HepG2 (cell line): ENCODE results near the gene RAB33A. TPM values are rescaled to one million over a fixed set of nuclear protein-coding genes. Genes with fewer than 3 reads are reported as not detected.

Experiments
- AGO1 ChIP-seq: fragments of 200-400 bp; formaldehyde crosslinking; IDR thresholded peaks from 2 replicates; pipeline ENCODE4 v1.6.1; 2017; ENCODE audit warnings: mild to moderate bottlenecking, low read depth, low read length, moderate library complexity; ENCODE audit not compliant: poor library complexity, severe bottlenecking
- HNRNPLL ChIP-seq: fragments of 200-400 bp; formaldehyde crosslinking; IDR thresholded peaks from 2 replicates; pipeline ENCODE4 v1.6.1; 2017; ENCODE audit warnings: mild to moderate bottlenecking, low read depth, low read length; ENCODE audit not compliant: poor library complexity, severe bottlenecking
- KAT8 ChIP-seq: IDR thresholded peaks from 2 replicates; pipeline ENCODE4 v1.6.1; 2016; ENCODE audit warnings: missing genetic modification reagents, missing compliant biosample characterization
- KMT2B ChIP-seq: IDR thresholded peaks from 2 replicates; pipeline ENCODE4 v1.6.1; 2016; ENCODE audit warnings: missing genetic modification reagents, missing compliant biosample characterization
- RARA ChIP-seq: IDR thresholded peaks from 2 replicates; pipeline ENCODE4 v1.6.1; 2016; ENCODE audit warnings: missing genetic modification reagents, missing compliant biosample characterization
- SIX1 ChIP-seq: sonication (generic); formaldehyde crosslinking; IDR thresholded peaks from 2 replicates; pipeline ENCODE4 v1.4.0; 2020; ENCODE audit warnings: missing genetic modification reagents, borderline replicate concordance
- SMYD3 ChIP-seq: sonication (generic); formaldehyde crosslinking; IDR thresholded peaks from 2 replicates; pipeline ENCODE4 v1.8.1; 2023; ENCODE audit warnings: mild to moderate bottlenecking, missing genetic modification reagents
- TARDBP ChIP-seq: sonication (generic); formaldehyde crosslinking; IDR thresholded peaks from 2 replicates; pipeline ENCODE4 v1.8.0; 2022; ENCODE audit warnings: mild to moderate bottlenecking, missing genetic modification reagents
- TBX3 ChIP-seq: fragments of 450-650 bp; IDR thresholded peaks from 2 replicates; pipeline ENCODE4 v1.6.1; 2017; ENCODE audit warnings: antibody characterized with exemption, mild to moderate bottlenecking, inconsistent platforms, borderline replicate concordance
- TMF1 ChIP-seq: sonication (generic); formaldehyde crosslinking; IDR thresholded peaks from 2 replicates; pipeline ENCODE4 v1.8.1; 2022; ENCODE audit warnings: low read depth, missing genetic modification reagents
- YEATS2 ChIP-seq: sonication (generic); formaldehyde crosslinking; IDR thresholded peaks from 2 replicates; pipeline ENCODE4 v1.4.0; 2020; ENCODE audit warnings: missing genetic modification reagents, borderline replicate concordance
- ZC3H13 ChIP-seq: sonication (generic); formaldehyde crosslinking; IDR thresholded peaks from 2 replicates; pipeline ENCODE4 v1.8.1; 2023; ENCODE audit warnings: mild to moderate bottlenecking, missing genetic modification reagents, moderate library complexity
- ZNF235 ChIP-seq: sonication (generic); formaldehyde crosslinking; IDR thresholded peaks from 2 replicates; pipeline ENCODE4 v1.8.1; 2023; ENCODE audit warnings: mild to moderate bottlenecking, missing genetic modification reagents, borderline replicate concordance
- ZNF274 ChIP-seq: sonication (generic); formaldehyde crosslinking; IDR thresholded peaks from 2 replicates; pipeline ENCODE4 v1.5.1; 2020; ENCODE audit warnings: mild to moderate bottlenecking, missing genetic modification reagents
- ZNF30 ChIP-seq: sonication (generic); formaldehyde crosslinking; IDR thresholded peaks from 2 replicates; pipeline ENCODE4 v1.5.0; 2020; ENCODE audit warnings: mild to moderate bottlenecking, missing genetic modification reagents
- polyA plus RNA-seq, 8 experiments: library from polyadenylated mRNA; depleted of rRNA in 3 of 8; stranded (reverse) in 7 of 8; unstranded in 1 of 8; fragments of >200 nt; fragmentation: Illumina TruSeq in 4 of 8; extraction: Trizol in 4 of 8; gene quantifications; 2 replicates each; pipeline versions ENCODE4 v1.2.1 to v1.2.3, GENCODE V29; 2011 to 2016; ENCODE audit warnings: low read depth in 4 of 8, missing spikeins in 1 of 8, mixed read lengths in 1 of 8; ENCODE audit not compliant: insufficient read depth in 1 of 8
- total RNA-seq, 5 experiments: library from RNA; depleted of rRNA; stranded (reverse); fragments of >200 nt; fragmentation: Illumina TruSeq; extraction: Trizol; gene quantifications; 2 replicates each; pipeline ENCODE4 v1.2.3, GENCODE V29; 2016; ENCODE audit warnings: low read depth in 1 of 5
- TF ChIP-seq, protein P1 (sequence below), 2 experiments: sonication (generic) in 1 of 2; formaldehyde crosslinking in 1 of 2; IDR thresholded peaks; 2 replicates each; pipeline versions ENCODE4 v1.6.1 to v1.9.0; 2014 to 2022; ENCODE audit warnings: antibody characterized with exemption in 1 of 2, borderline replicate concordance in 1 of 2, inconsistent platforms in 1 of 2, low read depth in 1 of 2, missing genetic modification reagents in 1 of 2
- TF ChIP-seq, protein P2 (sequence below): sonication (generic); formaldehyde crosslinking; IDR thresholded peaks from 2 replicates; pipeline ENCODE4 v1.8.0; 2022; ENCODE audit warnings: mild to moderate bottlenecking, missing genetic modification reagents, moderate library complexity
- TF ChIP-seq, protein P3 (sequence below): IDR thresholded peaks from 2 replicates; pipeline ENCODE4 v1.6.1; 2016; ENCODE audit warnings: missing biosample characterization, missing genetic modification reagents, low read depth
- TF ChIP-seq, protein P4 (sequence below): IDR thresholded peaks from 2 replicates; pipeline ENCODE4 v1.6.1; 2016; ENCODE audit warnings: mild to moderate bottlenecking

Gene RAB33A
- total and polyA plus RNA-seq, 2 of the 13 experiments (the other 11 are each of a cell fraction or from before 2014, with no cell fraction given): 0.26 TPM; not detected in 1

DNA sequence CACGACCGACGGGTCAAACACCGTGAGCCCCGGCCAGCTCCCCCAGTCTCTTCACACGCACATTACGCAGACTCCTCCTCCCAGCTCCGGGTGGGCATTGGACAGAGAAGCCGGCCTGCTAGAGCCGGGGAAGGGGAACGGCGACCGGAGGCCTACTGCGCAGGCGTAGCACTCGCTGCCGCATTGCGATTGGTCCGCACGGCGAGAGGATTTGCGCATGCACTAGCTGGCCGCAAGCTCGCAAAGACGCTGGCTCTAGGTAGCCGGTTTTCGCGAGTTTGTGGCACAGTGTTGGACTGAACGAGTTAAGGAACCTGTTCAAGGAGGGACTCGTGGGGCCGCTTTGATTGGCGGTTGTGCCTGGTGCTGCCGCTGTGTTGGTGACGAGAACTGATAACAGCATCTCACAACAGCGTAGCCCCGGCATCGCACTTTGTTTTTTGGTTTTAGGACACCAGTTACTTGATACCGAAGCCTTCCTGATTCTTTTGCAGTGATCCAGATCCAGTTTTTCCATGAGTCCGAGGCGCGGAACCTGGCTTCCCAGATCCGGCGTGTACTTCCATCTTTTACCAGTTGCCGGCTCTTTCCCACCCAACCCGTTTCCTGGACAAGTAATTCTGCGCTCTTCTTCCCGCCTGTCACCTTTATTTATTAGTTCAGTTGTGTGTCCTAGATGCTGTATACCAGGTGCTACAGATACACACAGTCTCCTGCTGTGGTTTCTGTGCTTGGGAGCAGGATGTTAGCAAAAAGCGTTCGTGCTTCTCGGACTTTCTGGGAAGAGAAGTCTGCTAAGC is 5.9 kb upstream of the RAB33A start, which contains the start of gene AIFM1 (continued):
- TF ChIP-seq, protein P1, sequence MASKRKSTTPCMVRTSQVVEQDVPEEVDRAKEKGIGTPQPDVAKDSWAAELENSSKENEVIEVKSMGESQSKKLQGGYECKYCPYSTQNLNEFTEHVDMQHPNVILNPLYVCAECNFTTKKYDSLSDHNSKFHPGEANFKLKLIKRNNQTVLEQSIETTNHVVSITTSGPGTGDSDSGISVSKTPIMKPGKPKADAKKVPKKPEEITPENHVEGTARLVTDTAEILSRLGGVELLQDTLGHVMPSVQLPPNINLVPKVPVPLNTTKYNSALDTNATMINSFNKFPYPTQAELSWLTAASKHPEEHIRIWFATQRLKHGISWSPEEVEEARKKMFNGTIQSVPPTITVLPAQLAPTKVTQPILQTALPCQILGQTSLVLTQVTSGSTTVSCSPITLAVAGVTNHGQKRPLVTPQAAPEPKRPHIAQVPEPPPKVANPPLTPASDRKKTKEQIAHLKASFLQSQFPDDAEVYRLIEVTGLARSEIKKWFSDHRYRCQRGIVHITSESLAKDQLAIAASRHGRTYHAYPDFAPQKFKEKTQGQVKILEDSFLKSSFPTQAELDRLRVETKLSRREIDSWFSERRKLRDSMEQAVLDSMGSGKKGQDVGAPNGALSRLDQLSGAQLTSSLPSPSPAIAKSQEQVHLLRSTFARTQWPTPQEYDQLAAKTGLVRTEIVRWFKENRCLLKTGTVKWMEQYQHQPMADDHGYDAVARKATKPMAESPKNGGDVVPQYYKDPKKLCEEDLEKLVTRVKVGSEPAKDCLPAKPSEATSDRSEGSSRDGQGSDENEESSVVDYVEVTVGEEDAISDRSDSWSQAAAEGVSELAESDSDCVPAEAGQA (IDR thresholded peaks at IDR 0.05; ENCODE audit: low read depth): no peak
- TF ChIP-seq, protein P1 (CRISPR knock-in tag; IDR thresholded peaks at IDR 0.05; ENCODE audit: borderline replicate concordance): no peak
- TF ChIP-seq, protein P2, sequence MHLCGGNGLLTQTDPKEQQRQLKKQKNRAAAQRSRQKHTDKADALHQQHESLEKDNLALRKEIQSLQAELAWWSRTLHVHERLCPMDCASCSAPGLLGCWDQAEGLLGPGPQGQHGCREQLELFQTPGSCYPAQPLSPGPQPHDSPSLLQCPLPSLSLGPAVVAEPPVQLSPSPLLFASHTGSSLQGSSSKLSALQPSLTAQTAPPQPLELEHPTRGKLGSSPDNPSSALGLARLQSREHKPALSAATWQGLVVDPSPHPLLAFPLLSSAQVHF: no peak
- TF ChIP-seq SMYD3 (CRISPR knock-in tag): no peak
- TF ChIP-seq TBX3: peak; percentile 28; the same call in 1 of the 2 replicates
- TF ChIP-seq TARDBP (CRISPR knock-in tag): 0 out of 2 replicates have a peak, but pooled peaks have one; percentile 25
- no peak for TF ChIP-seq ZNF235 (CRISPR knock-in tag)
- no peak for TF ChIP-seq RARA (CRISPR knock-in tag)
- peak; percentile 42; the same call in 1 of the 2 replicates for TF ChIP-seq KAT8 (CRISPR knock-in tag)
- TF ChIP-seq, protein P3, sequence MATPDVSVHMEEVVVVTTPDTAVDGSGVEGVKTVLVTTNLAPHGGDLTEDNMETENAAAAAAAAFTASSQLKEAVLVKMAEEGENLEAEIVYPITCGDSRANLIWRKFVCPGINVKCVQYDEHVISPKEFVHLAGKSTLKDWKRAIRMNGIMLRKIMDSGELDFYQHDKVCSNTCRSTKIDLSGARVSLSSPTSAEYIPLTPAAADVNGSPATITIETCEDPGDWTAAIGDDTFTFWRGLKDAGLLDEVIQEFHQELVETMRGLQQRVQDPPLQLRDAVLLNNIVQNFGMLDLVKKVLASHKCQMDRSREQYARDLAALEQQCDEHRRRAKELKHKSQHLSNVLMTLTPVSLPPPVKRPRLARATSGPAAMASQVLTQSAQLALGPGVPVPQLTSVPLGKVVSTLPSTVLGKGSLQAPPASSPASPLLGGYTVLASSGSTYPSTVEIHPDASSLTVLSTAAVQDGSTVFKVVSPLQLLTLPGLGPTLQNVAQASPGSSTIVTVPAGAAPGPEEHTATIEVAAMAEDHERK (CRISPR knock-in tag): no peak
- 0 out of 2 replicates have a peak, but pooled peaks have one; percentile 41 for TF ChIP-seq SIX1
- TF ChIP-seq AGO1: no peak
- TF ChIP-seq ZNF30 (CRISPR knock-in tag): no peak
- no peak for TF ChIP-seq TMF1
- peak; percentile 100 for TF ChIP-seq HNRNPLL
- TF ChIP-seq, protein P4, sequence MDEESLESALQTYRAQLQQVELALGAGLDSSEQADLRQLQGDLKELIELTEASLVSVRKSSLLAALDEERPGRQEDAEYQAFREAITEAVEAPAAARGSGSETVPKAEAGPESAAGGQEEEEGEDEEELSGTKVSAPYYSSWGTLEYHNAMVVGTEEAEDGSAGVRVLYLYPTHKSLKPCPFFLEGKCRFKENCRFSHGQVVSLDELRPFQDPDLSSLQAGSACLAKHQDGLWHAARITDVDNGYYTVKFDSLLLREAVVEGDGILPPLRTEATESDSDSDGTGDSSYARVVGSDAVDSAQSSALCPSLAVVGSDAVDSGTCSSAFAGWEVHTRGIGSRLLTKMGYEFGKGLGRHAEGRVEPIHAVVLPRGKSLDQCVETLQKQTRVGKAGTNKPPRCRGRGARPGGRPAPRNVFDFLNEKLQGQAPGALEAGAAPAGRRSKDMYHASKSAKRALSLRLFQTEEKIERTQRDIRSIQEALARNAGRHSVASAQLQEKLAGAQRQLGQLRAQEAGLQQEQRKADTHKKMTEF (CRISPR knock-in tag): peak; percentile 25
- 0 out of 2 replicates have a peak, but pooled peaks have one; percentile 14 for TF ChIP-seq KMT2B (CRISPR knock-in tag)
- TF ChIP-seq ZNF274 (CRISPR knock-in tag): no peak
- no peak for TF ChIP-seq ZC3H13 (CRISPR knock-in tag)
- TF ChIP-seq YEATS2 (CRISPR knock-in tag): no peak
